ENCODE data around the gene ESD. TPM values are rescaled to one million over a fixed set of nuclear protein-coding genes. Genes with fewer than 3 reads are reported as not detected.

Gene ESD
- total RNA-seq, 1 experiment from 2014 or later = 78.8 TPM

GRCh38 chr13:46761174-46761573, 35.8 kb downstream of the ESD start:
- Histone ChIP-seq H3K23me2 (ENCODE audit: insufficient read length, low read depth, low read length, poor library complexity, severe bottlenecking) (peaks cover 2% of the 10 kb centered on the region), H3K4ac (ENCODE audit: low read depth, low read length) (no peak overlapping the region), H3K9ac (ENCODE audit: extremely low read depth, insufficient read length, low read length) (no peak overlapping the region), H3K4me1 (ENCODE audit: insufficient read depth, low read length) (no peaks in the 10 kb centered on the region; the same call in 1 of the 2 replicates), H3K23ac (ENCODE audit: insufficient read length, low read depth, low read length) (no peak overlapping the region), H4K8ac (replicated peaks; ENCODE audit: insufficient read length, low read depth, low read length) (no peak overlapping the region), H2BK120ac (ENCODE audit: low read depth, low read length, poor library complexity, severe bottlenecking) (no peak overlapping the region), H3K27ac (ENCODE audit: insufficient read length, low read depth, low read length) (no peak overlapping the region), H2BK12ac (ENCODE audit: insufficient read length, low read depth, low read length) (no peak overlapping the region), H3K27me3 (ENCODE audit: insufficient read depth, low read length) (no peaks in the 10 kb centered on the region), H3T11ph (ENCODE audit: low read length) (no peak overlapping the region), H3K79me1 (ENCODE audit: insufficient read depth, low read depth, low read length, poor library complexity, severe bottlenecking) (no peaks in the 10 kb centered on the region), H2BK15ac (ENCODE audit: low read depth, low read length) (no peak overlapping the region), H3K14ac (ENCODE audit: insufficient read depth, low read length) (no peak overlapping the region), H3K18ac (ENCODE audit: insufficient read length, low read depth, low read length) (no peak overlapping the region), H2AFZ (ENCODE audit: low read length) (no peak overlapping the region), H3K79me2 (ENCODE audit: insufficient read depth, low read length) (no peaks in the 10 kb centered on the region), H2BK20ac (ENCODE audit: low read depth, low read length, poor library complexity, severe bottlenecking) (no peak overlapping the region), H4K5ac (ENCODE audit: insufficient read length, low read depth, low read length) (no peak overlapping the region), H4K91ac (ENCODE audit: insufficient read length, low read depth, low read length) (no peak overlapping the region), H4K20me1 (ENCODE audit: control insufficient read depth, insufficient read depth, insufficient read length) (no peaks in the 10 kb centered on the region), H2BK5ac (ENCODE audit: insufficient read length, low read length) (no peak overlapping the region), H3K9me3 (ENCODE audit: control insufficient read depth, low read depth, low read length) (no peaks in the 10 kb centered on the region), H3K4me2 (ENCODE audit: insufficient read depth, insufficient read length, low read length) (no peak overlapping the region), H3K56ac (ENCODE audit: insufficient read length, low read depth, low read length) (no peak overlapping the region), H2AK5ac (ENCODE audit: insufficient read length, low read length) (no peak overlapping the region)
- TF ChIP-seq, protein P1, sequence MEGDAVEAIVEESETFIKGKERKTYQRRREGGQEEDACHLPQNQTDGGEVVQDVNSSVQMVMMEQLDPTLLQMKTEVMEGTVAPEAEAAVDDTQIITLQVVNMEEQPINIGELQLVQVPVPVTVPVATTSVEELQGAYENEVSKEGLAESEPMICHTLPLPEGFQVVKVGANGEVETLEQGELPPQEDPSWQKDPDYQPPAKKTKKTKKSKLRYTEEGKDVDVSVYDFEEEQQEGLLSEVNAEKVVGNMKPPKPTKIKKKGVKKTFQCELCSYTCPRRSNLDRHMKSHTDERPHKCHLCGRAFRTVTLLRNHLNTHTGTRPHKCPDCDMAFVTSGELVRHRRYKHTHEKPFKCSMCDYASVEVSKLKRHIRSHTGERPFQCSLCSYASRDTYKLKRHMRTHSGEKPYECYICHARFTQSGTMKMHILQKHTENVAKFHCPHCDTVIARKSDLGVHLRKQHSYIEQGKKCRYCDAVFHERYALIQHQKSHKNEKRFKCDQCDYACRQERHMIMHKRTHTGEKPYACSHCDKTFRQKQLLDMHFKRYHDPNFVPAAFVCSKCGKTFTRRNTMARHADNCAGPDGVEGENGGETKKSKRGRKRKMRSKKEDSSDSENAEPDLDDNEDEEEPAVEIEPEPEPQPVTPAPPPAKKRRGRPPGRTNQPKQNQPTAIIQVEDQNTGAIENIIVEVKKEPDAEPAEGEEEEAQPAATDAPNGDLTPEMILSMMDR (conservative IDR thresholded peaks at IDR 0.05) = no peak
- DNase-seq = no peak
- H3K4me1 Mint-ChIP-seq = peaks cover 5 to 7% of the 10 kb centered on the region in 2 experiments
- peak overlapping the region in 1 of 3 experiments; percentile 7; a peak in 2 of 7 replicates for H3K27ac Mint-ChIP-seq
- H3K4me3 Mint-ChIP-seq = no peak overlapping the region
- H3K9me3 Mint-ChIP-seq = no peaks in the 10 kb centered on the region
- H3K27me3 Mint-ChIP-seq (ENCODE audit: low read depth) = no peaks in the 10 kb centered on the region
- WGBS (ENCODE audit: extremely low coverage, insufficient read length, low lambda C conversion rate) = no CpG with 5 or more reads among the region's 4 CpGs
- H3K36me3 Mint-ChIP-seq (ENCODE audit: insufficient read depth in 1 of 3, low read depth in 3 of 3) = no peaks in the 10 kb centered on the region
